BLaER1 (cell line): ENCODE results near the gene ATG14.
"Not testable (repeated sequence)": the region's sequence is repeated elsewhere in the genome, so short reads cannot be mapped to it uniquely, and the experiment has no call there.

Experiments used
- H3K27ac ChIP-seq: shearing (Covaris generic); formaldehyde crosslinking; 2 replicates; pipeline ENCODE4 v1.8.1; 2022
- H3K27me3 ChIP-seq: shearing (Covaris generic); formaldehyde crosslinking; 2 replicates; pipeline ENCODE4 v1.8.1; 2022
- H3K36me3 ChIP-seq: shearing (Covaris generic); formaldehyde crosslinking; 2 replicates; pipeline ENCODE4 v1.8.1; 2022
- H3K4me1 ChIP-seq: shearing (Covaris generic); formaldehyde crosslinking; 2 replicates; pipeline ENCODE4 v1.8.1; 2022
- H3K4me2 ChIP-seq: shearing (Covaris generic); formaldehyde crosslinking; 2 replicates; pipeline ENCODE4 v1.8.1; 2022
- H3K4me3 ChIP-seq: shearing (Covaris generic); formaldehyde crosslinking; 2 replicates; pipeline ENCODE4 v1.8.1; 2022
- H3K9ac ChIP-seq: shearing (Covaris generic); formaldehyde crosslinking; 2 replicates; pipeline ENCODE4 v1.8.1; 2022
- H3K9me3 ChIP-seq: shearing (Covaris generic); formaldehyde crosslinking; 2 replicates; pipeline ENCODE4 v1.8.1; 2022
- H4K20me1 ChIP-seq: shearing (Covaris generic); formaldehyde crosslinking; 2 replicates; pipeline ENCODE4 v1.8.1; 2022
- Cebpa-rat ChIP-seq: shearing (Covaris generic); IDR thresholded peaks from 2 replicates; pipeline ENCODE4 v1.8.1; 2022

Gene ATG14

DNA sequence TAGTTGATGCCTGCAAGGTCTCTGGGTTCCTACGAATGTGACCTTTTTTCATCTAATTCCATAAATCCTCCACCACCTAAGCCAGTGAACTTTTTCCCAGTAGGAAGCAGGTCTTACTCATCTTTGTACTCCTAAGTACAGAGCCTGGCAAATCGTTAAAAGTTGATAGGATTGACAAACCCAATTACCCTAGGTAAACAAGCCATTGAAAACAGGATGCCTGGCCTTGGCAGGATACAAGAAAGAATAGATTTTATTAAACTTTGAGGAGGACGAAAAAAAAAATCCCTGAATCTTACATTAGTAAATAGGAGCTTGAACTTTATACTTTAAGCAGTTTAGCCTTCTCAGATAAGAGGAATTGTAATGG, 23.2 kb upstream of the ATG14 start:
- Histone ChIP-seq H3K27me3 (no peaks in the 10 kb centered on the region), H3K27ac (no peak overlapping the region), H4K20me1 (no peaks in the 10 kb centered on the region), H3K4me2 (no peak overlapping the region), H3K4me3 (no peak overlapping the region), H3K4me1 (peaks cover 9% of the 10 kb centered on the region), H3K9me3 (no peaks in the 10 kb centered on the region), H3K36me3 (no peaks in the 10 kb centered on the region), H3K9ac (no peak overlapping the region)
- no peak for TF ChIP-seq Cebpa-rat

DNA sequence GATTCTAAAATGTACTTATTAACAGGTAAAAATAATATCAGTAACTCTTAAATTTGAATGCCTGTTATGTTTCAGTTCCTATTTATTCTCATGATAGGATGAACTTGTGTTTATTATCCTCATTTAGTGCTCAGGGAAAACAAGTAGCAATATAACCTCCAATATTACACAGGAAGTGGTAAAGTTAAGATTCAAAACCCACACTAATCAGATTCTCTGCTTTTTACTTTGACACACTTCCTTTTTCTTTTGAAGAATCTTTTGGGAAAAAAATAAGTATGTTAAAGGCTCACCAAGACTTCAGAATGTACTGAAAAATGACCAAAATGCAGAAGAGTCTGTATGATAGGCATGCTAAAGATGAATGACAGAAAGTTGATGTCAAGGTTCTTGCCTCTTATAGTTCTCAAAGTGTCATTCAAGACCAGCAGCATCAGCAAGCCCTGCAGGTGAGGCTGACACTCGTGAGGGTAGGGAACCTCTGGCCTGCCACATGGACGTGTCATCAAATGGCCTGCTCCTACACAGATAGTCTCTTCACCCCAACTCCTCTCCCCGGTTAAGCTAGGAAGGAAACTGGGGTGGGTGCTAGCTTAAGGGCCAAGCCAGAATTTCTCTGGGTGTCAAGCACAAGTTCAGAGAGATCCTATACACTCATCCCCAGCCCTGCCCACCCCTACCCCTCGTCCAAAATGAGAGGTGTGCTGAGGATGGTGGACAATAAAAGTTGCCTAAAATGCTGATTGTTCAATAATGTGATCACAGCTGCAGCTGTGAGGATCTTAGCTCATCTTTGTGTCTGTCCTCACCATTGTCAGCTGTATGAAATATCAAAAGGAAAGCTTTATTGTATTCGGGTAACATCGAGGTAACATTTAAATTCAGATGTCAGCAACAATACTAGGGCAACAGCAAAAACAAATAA, 22.5 kb upstream of the ATG14 start:
- no peak overlapping the region for H3K27ac ChIP-seq
- H3K4me2 ChIP-seq, result peak overlapping the region; percentile 33
- no peaks in the 10 kb centered on the region for H3K36me3 ChIP-seq
- H3K9me3 ChIP-seq, result no peaks in the 10 kb centered on the region
- no peaks in the 10 kb centered on the region for H4K20me1 ChIP-seq
- H3K4me1 ChIP-seq, result peaks cover 9% of the 10 kb centered on the region
- TF ChIP-seq Cebpa-rat, result no peak
- no peak overlapping the region for H3K9ac ChIP-seq
- no peaks in the 10 kb centered on the region for H3K27me3 ChIP-seq
- H3K4me3 ChIP-seq, result no peak overlapping the region

- no peaks in the 10 kb centered on the region for H3K9me3 ChIP-seq
- no peak overlapping the region for H3K4me3 ChIP-seq
- no peak overlapping the region for H3K4me2 ChIP-seq
- TF ChIP-seq Cebpa-rat, result no peak
- no peak overlapping the region for H3K27ac ChIP-seq
- no peaks in the 10 kb centered on the region for H3K36me3 ChIP-seq
- H4K20me1 ChIP-seq, result no peaks in the 10 kb centered on the region
- H3K9ac ChIP-seq, result no peak overlapping the region
- no peaks in the 10 kb centered on the region for H3K27me3 ChIP-seq
- H3K4me1 ChIP-seq, result peaks cover 9% of the 10 kb centered on the region
These were observed 21.0 kb upstream of the ATG14 start for GRCh38 chr14:55432628-55433027.

DNA sequence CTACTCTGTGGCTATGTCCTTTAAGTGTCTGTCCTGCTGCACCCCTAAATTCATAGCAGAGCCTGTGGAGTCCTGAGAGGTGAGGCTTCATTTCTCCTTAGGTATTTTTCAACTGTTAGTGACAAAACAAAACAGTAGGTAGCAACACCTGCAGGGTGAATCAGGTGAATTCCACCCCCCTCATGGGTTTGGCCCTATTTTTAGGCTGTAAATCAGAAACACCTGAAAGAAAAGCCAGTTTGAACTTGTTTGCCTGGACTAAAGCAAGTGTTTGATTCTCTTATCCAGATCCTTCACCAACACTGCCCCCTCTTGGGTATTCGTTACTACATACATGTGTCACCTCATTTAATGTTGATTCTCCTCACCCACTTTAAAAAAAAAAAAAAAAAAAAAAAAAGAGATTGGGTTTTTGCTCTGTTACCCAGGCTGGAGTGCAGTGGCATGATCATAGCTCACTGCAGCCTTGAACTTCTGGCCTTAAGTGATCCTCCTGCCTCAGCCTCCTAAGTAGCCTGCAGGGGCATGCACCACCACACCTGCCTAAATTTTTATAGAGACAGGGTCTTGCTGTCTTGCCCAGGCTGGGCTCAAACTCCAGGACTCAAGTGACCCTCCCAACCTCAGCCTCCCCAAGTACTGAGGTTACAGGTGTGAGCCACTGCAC, 18.5 kb upstream of the ATG14 start:
- Histone ChIP-seq H3K4me3 (no peak overlapping the region), H3K27me3 (no peaks in the 10 kb centered on the region), H3K9me3 (no peaks in the 10 kb centered on the region), H3K36me3 (no peaks in the 10 kb centered on the region), H3K27ac (no peak overlapping the region), H4K20me1 (no peaks in the 10 kb centered on the region), H3K4me2 (no peak overlapping the region), H3K4me1 (peaks cover 9% of the 10 kb centered on the region), H3K9ac (no peak overlapping the region)
- no peak for TF ChIP-seq Cebpa-rat

DNA sequence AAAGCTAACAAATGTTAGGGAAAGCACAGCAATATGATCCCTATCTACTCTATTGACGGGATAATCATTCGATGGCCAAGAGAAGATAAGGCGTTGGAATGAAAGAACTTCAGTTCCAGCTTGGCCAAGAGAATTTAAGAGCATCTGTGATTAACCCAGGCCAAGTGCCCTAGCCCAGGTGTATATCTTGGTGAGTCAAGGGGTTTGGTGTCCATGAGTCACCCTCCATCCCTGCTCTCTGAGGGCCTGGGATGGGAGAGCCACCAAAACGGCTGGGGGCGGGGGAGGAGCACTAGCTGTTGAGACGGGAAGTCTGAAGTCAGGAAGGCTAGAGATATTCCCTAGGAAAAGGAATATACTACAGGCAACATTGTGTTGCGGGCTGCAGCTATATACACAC, 15.8 kb upstream of the ATG14 start:
- Histone ChIP-seq H3K4me3 (no peak overlapping the region), H4K20me1 (no peaks in the 10 kb centered on the region), H3K9ac (no peak overlapping the region), H3K9me3 (no peaks in the 10 kb centered on the region), H3K4me1 (peaks cover 10% of the 10 kb centered on the region), H3K27ac (no peak overlapping the region), H3K27me3 (no peaks in the 10 kb centered on the region), H3K36me3 (no peaks in the 10 kb centered on the region), H3K4me2 (no peak overlapping the region)
- no peak for TF ChIP-seq Cebpa-rat

DNA sequence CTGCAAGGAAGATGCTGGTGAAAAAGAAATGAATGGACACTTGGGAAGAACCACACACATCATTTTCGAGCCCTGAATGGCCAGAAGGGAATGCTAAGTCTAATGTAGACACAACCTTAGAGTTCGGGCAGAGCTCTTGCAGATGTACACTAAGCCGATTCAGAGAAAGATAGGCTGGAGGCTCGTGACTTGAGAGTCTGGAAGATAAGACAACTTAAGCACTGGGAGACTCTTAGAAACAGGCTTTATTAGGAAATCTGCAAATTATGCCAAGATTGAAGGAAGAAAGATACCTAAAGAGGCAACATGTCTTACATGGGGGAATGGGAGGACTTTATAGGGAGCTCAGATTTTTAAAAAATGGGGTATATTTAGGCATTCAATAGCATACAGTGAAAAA, 15.3 kb upstream of the ATG14 start:
- no peaks in the 10 kb centered on the region for H3K9me3 ChIP-seq
- no peaks in the 10 kb centered on the region for H3K27me3 ChIP-seq
- no peak for TF ChIP-seq Cebpa-rat
- H4K20me1 ChIP-seq, result no peaks in the 10 kb centered on the region
- no peak overlapping the region for H3K27ac ChIP-seq
- no peak overlapping the region for H3K4me3 ChIP-seq
- no peak overlapping the region for H3K4me2 ChIP-seq
- H3K9ac ChIP-seq, result no peak overlapping the region
- H3K4me1 ChIP-seq, result peaks cover 10% of the 10 kb centered on the region
- no peaks in the 10 kb centered on the region for H3K36me3 ChIP-seq

- Histone ChIP-seq H3K9ac (no peak overlapping the region), H3K9me3 (no peaks in the 10 kb centered on the region), H4K20me1 (no peaks in the 10 kb centered on the region), H3K4me3 (no peak overlapping the region), H3K27ac (no peak overlapping the region), H3K36me3 (no peaks in the 10 kb centered on the region), H3K27me3 (no peaks in the 10 kb centered on the region), H3K4me2 (no peak overlapping the region), H3K4me1 (peaks cover 10% of the 10 kb centered on the region)
- TF ChIP-seq Cebpa-rat, result no peak
These were observed 13.5 kb upstream of the ATG14 start for GRCh38 chr14:55425091-55425490.

GRCh38 chr14:55423969-55424368, 12.3 kb upstream of the ATG14 start:
- H3K4me3 ChIP-seq, result no peak overlapping the region
- no peak for TF ChIP-seq Cebpa-rat
- no peak overlapping the region for H3K27ac ChIP-seq
- H3K9me3 ChIP-seq, result no peaks in the 10 kb centered on the region
- H3K9ac ChIP-seq, result no peak overlapping the region
- peak overlapping the region; percentile 36 for H3K4me2 ChIP-seq
- H3K36me3 ChIP-seq, result no peaks in the 10 kb centered on the region
- no peaks in the 10 kb centered on the region for H3K27me3 ChIP-seq
- H4K20me1 ChIP-seq, result no peaks in the 10 kb centered on the region
- H3K4me1 ChIP-seq, result peaks cover 10% of the 10 kb centered on the region

- H3K4me2 ChIP-seq, H3K27ac ChIP-seq, H3K4me3 ChIP-seq, H3K27me3 ChIP-seq, H4K20me1 ChIP-seq, H3K36me3 ChIP-seq, H3K9me3 ChIP-seq, H3K9ac ChIP-seq: not testable (repeated sequence)
- peaks cover 10% of the 10 kb centered on the region for H3K4me1 ChIP-seq
These were observed 10.7 kb upstream of the ATG14 start for GRCh38 chr14:55422338-55422737.

DNA sequence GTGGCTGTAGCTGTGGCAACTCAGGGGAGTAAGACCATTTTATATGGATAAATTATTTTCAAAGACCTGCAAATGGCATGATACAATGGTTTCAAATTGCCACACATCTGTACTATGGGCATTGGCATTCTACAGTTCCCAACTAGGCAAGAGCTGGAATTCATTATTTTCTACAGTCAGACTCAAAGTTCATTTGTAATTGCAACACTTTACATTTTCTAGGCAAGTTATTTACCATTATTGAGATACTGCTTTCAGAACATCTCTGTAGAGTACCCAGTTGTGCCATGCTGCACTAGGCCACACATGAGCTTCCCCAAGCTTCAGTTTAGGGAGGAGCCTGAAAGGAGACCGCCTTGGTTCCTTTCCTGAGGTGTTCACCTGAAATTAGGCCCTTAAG, 8.0 kb upstream of the ATG14 start:
- no peak for TF ChIP-seq Cebpa-rat
- Histone ChIP-seq H3K27me3 (no peaks in the 10 kb centered on the region), H4K20me1 (no peaks in the 10 kb centered on the region), H3K9ac (no peak overlapping the region), H3K27ac (no peak overlapping the region), H3K36me3 (no peaks in the 10 kb centered on the region), H3K4me2 (no peak overlapping the region), H3K9me3 (no peaks in the 10 kb centered on the region), H3K4me1 (peaks cover 10% of the 10 kb centered on the region), H3K4me3 (no peak overlapping the region)
